Ascending aorta (tissue), 2 donors: ENCODE results near the gene NPAS4. TPM values are rescaled to one million over a fixed set of nuclear protein-coding genes. Genes with fewer than 3 reads are reported as not detected.
A peak's percentile ranks its signal among the peaks of the same experiment; 100 is the strongest.
"Not testable (repeated sequence)": the region's sequence is repeated elsewhere in the genome, so short reads cannot be mapped to it uniquely, and the experiment has no call there.

Source experiments
- DNase-seq, 2 donors: peaks; one replicate each; pipeline ENCODE4 v3.0.0-alpha.2; 2019; ENCODE audit warnings: low spot score in 2 of 2
- H3K27ac ChIP-seq, 2 donors: fragments of 200-600 bp; sonication (generic); one replicate each; pipeline ENCODE4 v1.5.1; 2016 to 2017; ENCODE audit warnings: mild to moderate bottlenecking in 1 of 2
- H3K27me3 ChIP-seq: fragments of 200-600 bp; sonication (generic); one replicate; pipeline ENCODE4 v1.5.1; 2017
- H3K36me3 ChIP-seq, 2 donors: fragments of 200-600 bp; sonication (generic); one replicate each; pipeline ENCODE4 v1.5.1; 2016
- H3K4me1 ChIP-seq, 2 donors: fragments of 200-600 bp; sonication (generic); one replicate each; pipeline ENCODE4 v1.5.1; 2016 to 2017; ENCODE audit warnings: mild to moderate bottlenecking in 1 of 2
- H3K4me3 ChIP-seq, 2 donors: fragments of 200-600 bp; sonication (generic); one replicate each; pipeline ENCODE4 v1.5.1; 2016 to 2017; ENCODE audit warnings: mild to moderate bottlenecking in 1 of 2
- H3K9me3 ChIP-seq, 2 donors: fragments of 200-600 bp; sonication (generic); one replicate each; pipeline ENCODE4 v1.5.1; 2016
- CTCF ChIP-seq, 3 experiments: fragments of 200-600 bp in 2 of 3; fragments of 450-650 bp in 1 of 3; sonication (generic) in 2 of 3; IDR thresholded peaks; one replicate each; pipeline ENCODE4 v1.5.1; 2016 to 2019; ENCODE audit warnings: antibody characterized with exemption in 3 of 3, mild to moderate bottlenecking in 1 of 3, moderate library complexity in 1 of 3
- intact Hi-C: fragments of 100-400 bp; cut with DNase I; formaldehyde crosslinking; loops from one replicate; pipeline ENCODE4 v1.15.1; 2023
- total RNA-seq: library from RNA; depleted of rRNA; stranded (reverse); fragments of >200 nt; gene quantifications from one replicate; pipeline ENCODE4 v1.1.0, GENCODE V29; 2016

The NPAS4 gene
- 5.0 TPM for total RNA-seq

- Histone ChIP-seq H3K27ac (peak within 1 kb of the TSS; percentile 21 to 62), H3K4me1 (peaks cover 22 to 42% of the 10 kb centered on the region in 2 donors), H3K27me3 (no peaks in the 10 kb centered on the region), H3K36me3 (peaks cover 27 to 29% of the 10 kb centered on the region in 2 donors), H3K4me3 (peak within 1 kb of the TSS in 1 of 2 donors; percentile 37), H3K9me3 (no peaks in the 10 kb centered on the region)
- intact Hi-C loops, result loop anchor here (2.0 kb wide), 1 partner anchor 132 kb away; the partner anchor contains the start of gene YIF1A
- TF ChIP-seq CTCF (IDR thresholded peaks at IDR 0.05), result no peak
- peak in 1 of 2 donors; percentile 69 for DNase-seq
These were observed at the start of gene NPAS4 for GRCh38 chr11:66420671-66421476. NPAS4 (plus strand) TSS chr11:66421035; CDS start chr11:66421180, 145 bp downstream.

- intact Hi-C loops, result no loop called here
These were observed 49.0 kb upstream of the NPAS4 start, which contains the start of gene SLC29A2 for GRCh38 chr11:66371627-66372415. SLC29A2 (minus strand) TSS chr11:66371760; CDS start chr11:66371591, 169 bp downstream.

GRCh38 chr11:66373265-66373664, 47.6 kb upstream of the NPAS4 start:
- no peaks in the 10 kb centered on the region for H3K27me3 ChIP-seq
- no peaks in the 10 kb centered on the region for H3K36me3 ChIP-seq
- no peak overlapping the region for H3K4me3 ChIP-seq
- H3K27ac ChIP-seq, result no peak overlapping the region
- no peaks in the 10 kb centered on the region for H3K9me3 ChIP-seq
- TF ChIP-seq CTCF (IDR thresholded peaks at IDR 0.05), result no peak
- H3K4me1 ChIP-seq, result peaks cover 3 to 12% of the 10 kb centered on the region in 2 donors
- DNase-seq, result no peak
- intact Hi-C loops, result no loop called here

More at GRCh38 chr11:66371627-66372415, 49.0 kb upstream of the NPAS4 start, which contains the start of gene SLC29A2:
- Histone ChIP-seq H3K27me3 (no peaks in the 10 kb centered on the region), H3K4me1 (peaks cover 3 to 12% of the 10 kb centered on the region in 2 donors), H3K36me3 (no peaks in the 10 kb centered on the region), H3K9me3 (no peaks in the 10 kb centered on the region), H3K4me3 (peak within 1 kb of the TSS; percentile 72 to 94), H3K27ac (peak within 1 kb of the TSS; percentile 22 to 52)
- no peak for TF ChIP-seq CTCF (IDR thresholded peaks at IDR 0.05)
- no peak for DNase-seq

GRCh38 chr11:66373690-66374287, 47.0 kb upstream of the NPAS4 start:
- not testable (repeated sequence) for DNase-seq

GRCh38 chr11:66380264-66380663, 40.6 kb upstream of the NPAS4 start:
- H3K4me3 ChIP-seq, DNase-seq, intact Hi-C loops, H3K36me3 ChIP-seq, H3K27ac ChIP-seq, H3K9me3 ChIP-seq, H3K4me1 ChIP-seq, H3K27me3 ChIP-seq: not testable (repeated sequence)

More at GRCh38 chr11:66373690-66374287, 47.0 kb upstream of the NPAS4 start:
- peaks cover 3 to 12% of the 10 kb centered on the region in 2 donors for H3K4me1 ChIP-seq
- H3K27me3 ChIP-seq, H3K27ac ChIP-seq, intact Hi-C loops, H3K36me3 ChIP-seq, H3K4me3 ChIP-seq, H3K9me3 ChIP-seq: not testable (repeated sequence)

GRCh38 chr11:66384316-66384715, 36.5 kb upstream of the NPAS4 start:
- H3K4me1 ChIP-seq, H3K36me3 ChIP-seq, H3K4me3 ChIP-seq, intact Hi-C loops, H3K9me3 ChIP-seq, H3K27me3 ChIP-seq, H3K27ac ChIP-seq, DNase-seq: not testable (repeated sequence)
